Body of pancreas (tissue), 4 donors: ENCODE data around the gene FOS. TPM values are rescaled to one million over a fixed set of nuclear protein-coding genes. Genes with fewer than 3 reads are reported as not detected.

ENCODE experiments used
- ATAC-seq: fragments of 150-250 bp; one replicate; pipeline ENCODE4 v1.9.1; 2016
- DNase-seq, 4 donors: peaks; one replicate each; pipeline ENCODE4 v3.0.0-alpha.2; 2019
- H3K27ac ChIP-seq, 4 donors: fragments of 200-600 bp; sonication (generic); 1 replicate in 3 of 4; 2 replicates in 1 of 4; pipeline versions ENCODE4 v1.5.1 to v1.6.1; 2016 to 2019; ENCODE audit warnings: mild to moderate bottlenecking in 1 of 4, mixed read lengths in 1 of 4, moderate library complexity in 1 of 4
- H3K27me3 ChIP-seq, 2 donors: fragments of 200-600 bp; sonication (generic); one replicate each; pipeline ENCODE4 v1.6.0; 2016; ENCODE audit warnings: mild to moderate bottlenecking in 1 of 2
- H3K36me3 ChIP-seq, 2 donors: fragments of 200-600 bp; sonication (generic); replicated peaks in 1 of 2; 2 replicates each; pipeline ENCODE4 v1.5.1; 2016; ENCODE audit warnings: low read depth in 2 of 2; ENCODE audit not compliant: insufficient read depth in 1 of 2
- H3K4me1 ChIP-seq: fragments of 200-600 bp; sonication (generic); one replicate; pipeline ENCODE4 v1.6.0; 2016
- H3K4me3 ChIP-seq, 2 donors: fragments of 200-600 bp; sonication (generic); 1 replicate in 1 of 2; 2 replicates in 1 of 2; pipeline ENCODE4 v1.5.1; 2016 to 2019
- H3K9me3 ChIP-seq, 3 donors: fragments of 200-600 bp; sonication (generic); 1 replicate in 2 of 3; 2 replicates in 1 of 3; pipeline ENCODE4 v1.5.1; 2016
- CTCF ChIP-seq, 7 experiments: fragments of 450-650 bp in 4 of 7; fragments of 200-600 bp in 3 of 7; sonication (generic) in 3 of 7; IDR thresholded peaks; one replicate each; pipeline ENCODE4 v1.5.1; 2016 to 2019; ENCODE audit warnings: antibody characterized with exemption in 7 of 7
- POLR2A ChIP-seq, 3 donors: fragments of 450-650 bp; IDR thresholded peaks; one replicate each; pipeline ENCODE4 v1.6.1; 2016; ENCODE audit warnings: antibody characterized with exemption in 3 of 3, mild to moderate bottlenecking in 2 of 3
- WGBS, 2 donors: methylation state at CpG; one replicate each; pipeline ENCODE4 v1.1.5; 2017; 5-methylcytosine and 5-hydroxymethylcytosine counted together
- intact Hi-C: fragments of 100-400 bp; cut with DNase I; formaldehyde crosslinking; loops from one replicate; pipeline ENCODE4 v1.15.1; 2023
- total RNA-seq, 2 donors: library from RNA; depleted of rRNA; stranded (reverse); fragments of >200 nt; gene quantifications; one replicate each; pipeline ENCODE4 v1.1.0, GENCODE V29; 2016

The FOS gene
- total RNA-seq, 2 donors from 2014 or later, result 412 to 1,093 TPM

- WGBS, 2 donors, result 64 to 66% methylated on average over 5 of the region's 5 CpGs
- peak overlapping the region; percentile 59 to 100 (median 72) for H3K27ac ChIP-seq
- peak; percentile 58 to 83 (median 77) for DNase-seq
- H3K4me1 ChIP-seq, result peaks cover 50% of the 10 kb centered on the region
- H3K4me3 ChIP-seq, result no peak overlapping the region
- peaks cover 0 to 2% of the 10 kb centered on the region in 2 donors for H3K36me3 ChIP-seq
- TF ChIP-seq POLR2A (IDR thresholded peaks at IDR 0.05) (peak; percentile 5 to 42 (median 14)), CTCF (IDR thresholded peaks at IDR 0.05) (no peak)
- no peaks in the 10 kb centered on the region for H3K9me3 ChIP-seq
- ATAC-seq, result peak; percentile 46
- intact Hi-C loops, result no loop called here
- H3K27me3 ChIP-seq, result no peaks in the 10 kb centered on the region
Observed at GRCh38 chr14:75283833-75284563, 5.4 kb downstream of the FOS start.

- DNase-seq (no peak), ATAC-seq (no peak)
- Histone ChIP-seq H3K27ac (no peak overlapping the region), H3K36me3 (peaks cover 0 to 2% of the 10 kb centered on the region in 2 donors), H3K4me3 (no peak overlapping the region), H3K27me3 (no peaks in the 10 kb centered on the region), H3K4me1 (peaks cover 37% of the 10 kb centered on the region), H3K9me3 (no peaks in the 10 kb centered on the region)
- TF ChIP-seq CTCF (IDR thresholded peaks at IDR 0.05) (no peak), POLR2A (IDR thresholded peaks at IDR 0.05) (no peak)
- intact Hi-C loops, result no loop called here
Observed at GRCh38 chr14:75285331-75285730, 6.7 kb downstream of the FOS start.

DNA sequence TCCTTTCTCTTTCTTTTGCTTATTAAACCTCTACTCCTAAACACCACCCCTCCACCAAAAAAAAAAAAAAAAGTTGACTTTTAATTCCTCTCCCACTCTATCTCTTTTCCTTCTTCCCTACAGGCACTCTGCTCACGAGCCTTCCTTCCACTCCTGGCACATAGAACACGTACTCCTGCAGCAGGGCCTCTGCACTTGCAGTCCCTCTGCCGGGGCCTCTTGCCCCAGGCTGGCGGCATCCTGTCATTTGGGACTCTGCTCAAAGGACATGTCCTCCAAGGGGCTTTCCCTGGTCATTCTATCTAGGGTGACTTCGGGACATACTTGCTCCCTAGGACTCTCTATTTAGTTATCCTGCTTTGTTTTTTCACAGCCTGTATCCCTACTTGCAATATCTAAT is 7.7 kb downstream of the FOS start:
- H3K9me3 ChIP-seq, result no peaks in the 10 kb centered on the region
- no peak overlapping the region for H3K4me3 ChIP-seq
- no peaks in the 10 kb centered on the region for H3K27me3 ChIP-seq
- ATAC-seq (no peak), DNase-seq (peak in 1 of 4 donors; percentile 8)
- H3K4me1 ChIP-seq, result peaks cover 27% of the 10 kb centered on the region
- WGBS, 2 donors, result 53 to 80% methylated on average over 5 of the region's 5 CpGs
- H3K27ac ChIP-seq, result no peak overlapping the region
- TF ChIP-seq POLR2A (IDR thresholded peaks at IDR 0.05) (no peak), CTCF (IDR thresholded peaks at IDR 0.05) (no peak)
- intact Hi-C loops, result no loop called here
- peaks cover 0 to under 1% of the 10 kb centered on the region in 2 donors for H3K36me3 ChIP-seq

DNA sequence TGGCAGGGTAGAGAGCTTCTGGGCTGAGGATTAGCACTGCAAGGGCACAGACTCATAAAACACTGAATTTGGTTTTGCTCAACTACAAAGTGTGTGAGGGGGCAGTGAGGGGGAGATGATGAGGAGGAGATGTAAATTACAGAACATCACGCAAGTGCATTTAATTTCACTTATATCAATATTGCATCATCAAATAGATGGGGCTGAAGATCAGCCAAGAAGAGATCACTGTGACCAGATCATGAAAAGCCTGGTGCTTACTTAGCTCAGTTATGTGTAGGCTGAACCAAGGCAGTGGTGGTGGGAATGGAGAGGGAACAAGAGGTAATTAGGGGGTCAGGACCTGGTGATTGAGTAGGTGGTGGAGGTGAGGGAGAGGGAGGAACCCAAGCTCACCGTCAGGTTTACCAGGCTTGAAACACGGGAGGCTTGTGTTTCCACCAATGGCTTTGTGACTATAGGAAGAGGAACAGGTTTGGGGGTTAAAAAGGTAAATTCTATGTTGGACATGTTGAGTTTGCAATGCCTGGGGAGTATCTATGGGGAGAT is 11.3 kb downstream of the FOS start:
- ATAC-seq, result no peak
- H3K27me3 ChIP-seq, result no peaks in the 10 kb centered on the region

More for the DNA sequence above, 11.3 kb downstream of the FOS start:
- peaks cover 11% of the 10 kb centered on the region for H3K4me1 ChIP-seq
- no peak overlapping the region for H3K4me3 ChIP-seq
- no peaks in the 10 kb centered on the region for H3K36me3 ChIP-seq
- DNase-seq, result no peak
- 71 to 83% methylated on average over 3 of the region's 3 CpGs for WGBS, 2 donors
- intact Hi-C loops, result no loop called here
- TF ChIP-seq CTCF (IDR thresholded peaks at IDR 0.05), result no peak
- no peak for TF ChIP-seq POLR2A (IDR thresholded peaks at IDR 0.05)
- H3K9me3 ChIP-seq, result no peaks in the 10 kb centered on the region
- no peak overlapping the region for H3K27ac ChIP-seq
